Spleen (tissue), 7 donors: ENCODE measurements around the gene BORA.

Experiments used
- POLR2A ChIP-seq, 3 donors: fragments of 450-650 bp; IDR thresholded peaks; one replicate each; pipeline ENCODE4 v1.5.1; 2017; ENCODE audit warnings: antibody characterized with exemption in 3 of 3, mild to moderate bottlenecking in 1 of 3
- POLR2AphosphoS5 ChIP-seq, 3 donors: sonication (generic); formaldehyde crosslinking; IDR thresholded peaks; one replicate each; pipeline ENCODE4 v1.5.1; 2017; ENCODE audit warnings: antibody characterized with exemption in 3 of 3
- TF ChIP-seq, protein P1 (sequence below), 11 experiments: fragments of 200-600 bp in 7 of 11; fragments of 450-650 bp in 4 of 11; sonication (generic) in 4 of 11; IDR thresholded peaks in 8 of 11; conservative IDR thresholded peaks in 3 of 11; 1 replicate in 7 of 11; 2 replicates in 4 of 11; pipeline versions ENCODE4 v1.4.0 to v1.8.0; 2016 to 2021; ENCODE audit warnings: antibody characterized with exemption in 11 of 11, inconsistent platforms in 4 of 11, mild to moderate bottlenecking in 1 of 11
- donor health status: DM: no; HTN: no; CAD: no; lungs with moderate emphysema.
- donor health status: DM: no; HTN: no; CAD: no.
- donor health status: DM: no; HTN: no; CAD: no.

DNA sequence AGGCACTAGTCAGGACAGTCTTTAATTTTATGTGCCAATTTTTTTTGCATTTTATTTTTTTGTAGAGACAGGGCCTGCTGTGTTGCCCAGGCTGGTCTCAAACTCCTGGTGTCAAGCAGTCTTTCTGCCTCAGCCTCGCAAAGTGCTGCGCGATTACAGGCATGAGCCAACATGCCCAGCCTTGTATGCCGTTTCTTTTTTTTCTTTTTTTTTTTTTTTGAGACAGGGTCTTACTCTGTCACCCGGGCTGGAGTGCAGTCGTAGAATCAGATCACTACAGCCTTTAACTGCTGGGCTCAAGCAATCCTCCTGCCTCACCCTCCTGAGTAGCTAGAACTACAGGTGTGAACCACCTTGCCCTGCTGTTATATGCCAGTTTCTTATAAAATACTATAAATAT lies 26.4 kb downstream of the BORA start:
- TF ChIP-seq, protein P1, sequence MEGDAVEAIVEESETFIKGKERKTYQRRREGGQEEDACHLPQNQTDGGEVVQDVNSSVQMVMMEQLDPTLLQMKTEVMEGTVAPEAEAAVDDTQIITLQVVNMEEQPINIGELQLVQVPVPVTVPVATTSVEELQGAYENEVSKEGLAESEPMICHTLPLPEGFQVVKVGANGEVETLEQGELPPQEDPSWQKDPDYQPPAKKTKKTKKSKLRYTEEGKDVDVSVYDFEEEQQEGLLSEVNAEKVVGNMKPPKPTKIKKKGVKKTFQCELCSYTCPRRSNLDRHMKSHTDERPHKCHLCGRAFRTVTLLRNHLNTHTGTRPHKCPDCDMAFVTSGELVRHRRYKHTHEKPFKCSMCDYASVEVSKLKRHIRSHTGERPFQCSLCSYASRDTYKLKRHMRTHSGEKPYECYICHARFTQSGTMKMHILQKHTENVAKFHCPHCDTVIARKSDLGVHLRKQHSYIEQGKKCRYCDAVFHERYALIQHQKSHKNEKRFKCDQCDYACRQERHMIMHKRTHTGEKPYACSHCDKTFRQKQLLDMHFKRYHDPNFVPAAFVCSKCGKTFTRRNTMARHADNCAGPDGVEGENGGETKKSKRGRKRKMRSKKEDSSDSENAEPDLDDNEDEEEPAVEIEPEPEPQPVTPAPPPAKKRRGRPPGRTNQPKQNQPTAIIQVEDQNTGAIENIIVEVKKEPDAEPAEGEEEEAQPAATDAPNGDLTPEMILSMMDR (IDR thresholded peaks at IDR 0.05 in 8 of 11, conservative IDR thresholded peaks at IDR 0.05 in 3 of 11) = no peak
- TF ChIP-seq POLR2AphosphoS5 (IDR thresholded peaks at IDR 0.05) = no peak
- no peak for TF ChIP-seq POLR2A (IDR thresholded peaks at IDR 0.05)
